ENCODE data around the gene NIN.

The NIN gene

GRCh38 chr14:50675597-50675996, 155.4 kb downstream of the NIN start:
- no peaks in the 10 kb centered on the region for H3K36me3 ChIP-seq (ENCODE audit: insufficient read depth, low read length)
- no peak overlapping the region for H3K27ac ChIP-seq
- no peak overlapping the region for H3K9ac ChIP-seq (ENCODE audit: insufficient read length)
- H3K9me3 ChIP-seq (ENCODE audit: low read depth, low read length): no peaks in the 10 kb centered on the region
- H3K4me3 ChIP-seq: no peak overlapping the region
- no peak for DNase-seq (ENCODE audit: low read depth, low spot score)
- TF ChIP-seq POLR2AphosphoS5 (IDR thresholded peaks at IDR 0.05; ENCODE audit: borderline replicate concordance, low read depth, low read length) (no peak), FOXP2 (optimal IDR thresholded peaks at IDR 0.05; ENCODE audit: control extremely low read depth, extremely low read length, insufficient read depth) (no peak), EZH2 (IDR thresholded peaks at IDR 0.05) (no peak)

DNA sequence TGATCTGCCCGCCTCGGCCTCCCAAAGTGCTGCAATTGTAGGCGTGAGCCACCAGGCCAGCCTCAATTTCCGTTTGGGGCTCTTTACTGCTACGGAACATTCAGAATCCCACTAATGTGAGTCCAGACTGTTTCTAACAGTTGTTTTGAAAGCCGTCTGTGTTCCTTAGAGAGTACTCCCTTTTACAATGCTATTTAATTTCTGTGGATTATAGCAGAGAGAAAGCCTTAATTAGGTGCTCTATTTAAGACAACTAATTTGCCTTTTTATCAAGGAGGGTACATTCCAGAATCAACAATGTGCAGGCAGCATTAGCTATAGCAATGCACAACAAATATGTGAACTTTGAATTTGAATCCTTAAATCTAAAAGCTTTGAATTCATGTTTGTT, 160.1 kb downstream of the NIN start:
- H3K9ac ChIP-seq (ENCODE audit: insufficient read length): no peak overlapping the region
- no peak for TF ChIP-seq POLR2AphosphoS5 (IDR thresholded peaks at IDR 0.05; ENCODE audit: borderline replicate concordance, low read depth, low read length)
- no peak for TF ChIP-seq FOXP2 (optimal IDR thresholded peaks at IDR 0.05; ENCODE audit: control extremely low read depth, extremely low read length, insufficient read depth)
- TF ChIP-seq EZH2 (IDR thresholded peaks at IDR 0.05): no peak
- H3K4me3 ChIP-seq: no peak overlapping the region
- no peak overlapping the region for H3K27ac ChIP-seq
- H3K36me3 ChIP-seq (ENCODE audit: insufficient read depth, low read length): no peaks in the 10 kb centered on the region
- H3K9me3 ChIP-seq (ENCODE audit: low read depth, low read length): no peaks in the 10 kb centered on the region
- DNase-seq (ENCODE audit: low read depth, low spot score): no peak

DNA sequence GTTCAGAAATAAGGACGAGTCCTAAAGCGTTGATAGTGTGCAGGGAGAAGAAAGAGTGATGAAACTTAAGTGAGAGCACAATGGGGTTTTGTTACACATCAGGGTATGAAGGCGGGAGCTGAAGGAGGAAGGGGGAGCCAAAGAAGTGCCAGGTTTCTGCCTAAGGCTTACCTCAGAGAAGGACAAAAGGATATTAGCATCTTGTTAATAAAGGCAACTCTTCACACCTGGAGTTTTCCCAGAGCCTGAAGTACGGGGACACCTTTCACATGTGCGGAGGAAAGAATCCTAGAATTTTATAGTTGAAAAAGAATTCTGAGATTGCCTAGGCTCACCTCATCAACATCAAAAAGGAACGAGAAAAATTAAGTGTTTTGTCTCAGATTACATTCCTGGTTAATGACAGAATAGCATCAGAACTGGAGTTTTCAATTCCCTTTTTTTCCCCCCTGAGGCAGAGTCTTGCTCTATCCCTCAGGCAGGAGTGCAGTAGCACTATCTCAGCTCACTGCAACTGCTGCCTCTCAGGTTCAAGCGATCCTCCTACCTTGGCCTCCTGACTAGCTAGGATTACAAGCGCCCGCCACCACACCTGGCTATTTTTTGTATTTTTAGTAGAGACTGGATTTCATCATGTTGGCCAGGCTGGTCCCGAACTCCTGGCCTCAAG, 160.6 kb downstream of the NIN start:
- no peak for DNase-seq (ENCODE audit: low read depth, low spot score)
- no peak overlapping the region for H3K9ac ChIP-seq (ENCODE audit: insufficient read length)
- no peaks in the 10 kb centered on the region for H3K9me3 ChIP-seq (ENCODE audit: low read depth, low read length)
- no peak overlapping the region for H3K4me3 ChIP-seq
- TF ChIP-seq POLR2AphosphoS5 (IDR thresholded peaks at IDR 0.05; ENCODE audit: borderline replicate concordance, low read depth, low read length): no peak
- no peak for TF ChIP-seq FOXP2 (optimal IDR thresholded peaks at IDR 0.05; ENCODE audit: control extremely low read depth, extremely low read length, insufficient read depth)
- TF ChIP-seq EZH2 (IDR thresholded peaks at IDR 0.05): no peak
- H3K36me3 ChIP-seq (ENCODE audit: insufficient read depth, low read length): no peaks in the 10 kb centered on the region
- no peak overlapping the region for H3K27ac ChIP-seq
